Stimulated activated CD4-positive, alpha-beta T cell treated with anti-CD3 and anti-CD28 coated beads, Interleukin-4, amount 100 ng/mL, for 4 hours (primary cell): ENCODE results near the gene TRPM3.
"Not testable (repeated sequence)": the region's sequence is repeated elsewhere in the genome, so short reads cannot be mapped to it uniquely, and the experiment has no call there.

Source experiments
- DNase-seq, 2 experiments: peaks; one replicate each; pipeline ENCODE4 v3.0.0-alpha.2; 2020

The TRPM3 gene

DNA sequence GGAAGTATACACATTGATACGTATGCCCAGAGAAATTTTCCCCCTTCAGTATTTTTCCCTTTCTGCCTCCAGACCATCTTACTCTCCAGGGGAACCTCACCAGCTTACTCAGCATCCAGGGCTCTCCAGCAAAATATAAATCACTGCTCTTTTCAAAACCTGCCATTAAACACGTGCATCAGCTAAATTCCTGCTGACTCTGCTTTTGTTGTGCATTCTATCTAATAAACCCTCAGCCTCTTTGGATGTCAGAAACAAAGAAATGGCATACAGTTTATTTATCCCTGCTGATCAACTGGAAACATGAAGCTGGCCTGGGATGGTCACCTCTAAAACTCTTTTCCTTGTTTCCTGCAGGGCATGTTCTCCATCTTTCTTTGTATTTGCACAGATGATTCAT is 126.8 kb downstream of the TRPM3 start:
- no peak for DNase-seq

DNA sequence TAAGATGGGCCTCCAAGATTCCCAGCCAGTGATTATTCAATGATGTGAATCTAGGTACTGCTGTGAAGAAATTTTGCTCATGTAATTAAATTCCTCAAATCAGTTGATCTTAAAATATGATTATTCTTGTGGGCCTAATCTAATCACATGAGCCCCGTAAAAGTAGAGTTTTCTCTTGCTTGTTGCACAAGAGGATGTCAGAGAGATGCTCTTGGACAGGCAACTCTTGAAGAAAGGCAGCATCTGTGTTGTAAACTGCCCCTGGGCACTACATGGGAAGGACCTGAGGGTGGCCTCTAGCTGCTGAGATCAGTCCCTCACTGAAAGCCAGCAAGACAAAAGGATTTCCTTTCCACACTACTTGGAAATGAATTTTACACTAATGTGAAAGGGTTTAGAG is 132.9 kb downstream of the TRPM3 start:
- no peak for DNase-seq

DNA sequence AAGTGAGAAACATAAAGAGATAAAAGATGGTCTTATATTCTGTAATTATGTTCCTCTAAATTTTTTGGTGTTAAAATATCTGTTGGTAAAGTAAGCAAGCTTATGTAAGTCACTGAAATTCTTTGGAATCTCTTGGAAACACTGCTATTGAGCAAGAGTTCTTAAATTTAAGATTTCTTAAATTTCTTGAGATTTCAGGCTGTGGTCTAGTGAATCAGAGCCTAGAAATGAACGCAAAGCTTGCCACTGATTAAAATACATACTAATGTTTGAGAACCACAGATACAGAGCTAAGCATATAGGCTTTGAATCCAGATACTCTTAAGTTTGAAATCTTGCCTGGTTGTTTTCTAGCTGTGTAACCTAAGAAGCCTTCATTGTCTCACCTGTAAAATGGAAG is 133.4 kb downstream of the TRPM3 start:
- no peak for DNase-seq

DNA sequence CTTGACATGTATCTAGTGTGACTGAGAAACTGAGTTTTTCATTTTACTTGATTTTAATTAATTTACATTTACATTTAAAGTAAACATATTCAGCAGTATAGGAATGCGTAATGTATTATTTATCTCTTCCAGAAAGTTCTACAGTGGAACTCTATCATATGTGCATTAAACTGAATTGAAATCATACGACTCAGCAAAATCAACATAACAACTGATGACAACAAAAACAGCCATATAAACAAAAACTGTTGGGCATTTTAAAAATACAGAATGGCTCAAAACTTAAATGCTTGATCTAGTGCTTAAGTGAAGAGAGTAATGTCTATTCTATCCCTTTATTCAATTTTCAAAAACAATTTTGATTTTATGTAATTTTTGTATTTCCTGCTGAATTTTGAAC is 134.4 kb downstream of the TRPM3 start:
- no peak for DNase-seq

DNA sequence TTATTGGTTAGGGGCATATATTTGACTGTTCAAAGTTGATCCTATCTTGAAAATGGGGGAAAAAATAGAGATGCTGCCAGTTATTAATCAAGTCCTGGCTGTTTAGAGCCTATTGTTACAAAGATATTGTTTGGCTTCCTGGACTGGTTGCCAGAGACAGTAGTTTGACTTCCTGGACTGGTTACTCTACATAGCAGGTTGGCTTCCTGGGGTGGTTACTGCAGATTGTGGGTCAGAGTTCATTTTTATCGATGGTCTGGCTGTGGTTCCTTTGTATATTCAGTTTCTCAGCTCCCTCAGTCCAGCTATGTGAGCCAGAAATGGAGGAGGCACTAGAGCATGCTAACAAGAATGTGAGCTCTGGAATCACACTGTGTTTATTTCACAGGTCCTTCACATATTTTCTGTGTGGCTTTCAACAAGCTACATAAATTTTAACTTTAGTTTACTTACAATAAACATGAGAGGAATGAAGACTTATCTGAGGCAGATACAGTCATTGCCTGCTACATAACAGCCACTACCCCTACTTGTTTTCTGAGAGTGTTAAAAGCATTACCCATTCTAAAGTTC is 137.6 kb downstream of the TRPM3 start:
- no peak for DNase-seq

DNA sequence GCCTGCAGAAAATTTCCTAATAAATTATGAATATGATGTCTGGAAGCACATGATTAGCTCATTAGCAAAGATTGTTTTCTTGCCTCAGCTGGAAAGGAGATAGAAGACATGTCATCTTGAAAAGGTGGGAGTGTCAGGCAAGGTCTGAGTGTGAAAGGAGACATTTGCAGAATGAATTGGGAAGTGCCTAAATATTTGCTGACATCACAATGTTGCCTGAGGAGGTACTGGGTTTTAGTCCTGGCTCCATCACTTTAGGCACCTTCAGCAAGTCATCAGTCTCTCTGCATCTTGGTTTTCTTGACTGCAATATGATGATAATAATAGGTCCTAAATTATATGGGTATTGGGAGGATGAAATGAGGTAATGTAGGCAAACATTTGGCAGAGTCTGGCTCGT is 140.1 kb downstream of the TRPM3 start:
- DNase-seq = no peak

DNA sequence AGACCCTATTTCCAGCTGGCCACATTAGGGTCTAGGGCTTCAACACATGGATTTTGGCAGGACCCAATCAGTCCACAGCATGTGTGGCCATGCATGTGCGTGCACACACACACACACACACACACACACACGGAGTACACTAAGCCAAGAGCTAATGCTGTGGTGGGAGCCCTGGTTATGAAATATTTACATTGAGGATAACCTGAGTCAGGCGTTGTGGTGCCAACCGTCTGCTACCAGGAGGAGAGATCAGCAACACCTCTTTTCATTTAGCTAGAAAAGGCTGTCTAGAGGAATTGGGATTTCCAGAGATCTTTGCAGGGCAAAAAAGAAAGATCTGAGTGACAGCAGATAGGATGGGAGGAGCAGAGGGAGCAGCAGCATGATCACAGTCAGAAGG is 141.5 kb downstream of the TRPM3 start:
- no peak for DNase-seq

DNA sequence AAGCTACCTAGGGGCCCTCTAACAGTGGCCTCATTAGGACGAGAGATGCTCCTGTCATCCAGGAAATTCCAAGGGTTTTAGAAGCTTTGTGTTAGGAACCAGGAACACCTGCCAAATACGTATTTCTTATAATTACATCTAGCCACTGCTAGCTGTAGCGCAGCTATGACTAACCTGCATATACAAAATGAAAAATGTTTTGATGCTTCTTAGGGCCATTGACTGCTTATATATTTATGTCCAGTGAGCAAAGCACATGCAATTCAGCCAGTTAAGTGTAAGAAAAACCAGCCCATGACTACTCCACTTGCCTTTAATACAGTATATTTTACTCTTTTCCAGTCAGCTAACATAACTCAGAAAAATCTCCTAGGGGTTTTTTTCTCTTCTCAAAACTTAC is 143.3 kb downstream of the TRPM3 start:
- no peak for DNase-seq

DNA sequence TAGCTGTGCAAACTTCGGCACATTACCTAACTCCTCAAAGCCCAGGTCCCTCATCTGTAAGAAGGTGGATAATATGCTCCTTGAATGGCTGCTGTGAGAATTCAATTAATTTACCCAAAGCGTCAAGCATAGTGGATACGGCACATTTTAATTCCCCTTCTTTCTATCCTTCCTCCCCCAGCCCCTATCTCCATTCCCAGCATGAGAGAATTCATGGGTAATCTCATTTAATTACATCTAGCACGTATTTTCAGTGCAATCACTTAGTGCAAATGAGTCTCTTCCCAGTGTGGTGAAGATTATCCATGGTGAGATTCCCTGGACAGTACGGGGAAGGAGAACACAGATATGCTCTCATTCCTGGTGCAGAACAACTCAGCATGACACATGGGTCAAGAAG is 145.6 kb downstream of the TRPM3 start:
- DNase-seq = no peak

DNA sequence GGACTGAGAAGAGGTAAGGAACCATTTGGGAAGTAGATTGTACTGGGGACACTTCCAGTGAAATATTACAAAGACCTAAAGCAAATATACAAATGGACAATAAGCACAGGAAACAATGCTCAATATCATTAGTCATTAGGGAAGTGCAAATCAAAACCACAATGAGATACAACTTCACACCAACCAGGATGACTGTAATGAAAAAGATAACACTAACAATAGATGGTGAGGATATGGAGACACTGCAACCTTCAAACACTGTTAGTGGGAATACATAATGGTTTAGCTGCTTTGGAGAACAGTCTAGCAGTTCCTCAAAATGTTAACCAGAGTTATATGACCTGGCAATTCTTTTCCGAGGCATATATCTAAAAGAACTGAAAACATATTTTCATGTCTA is 149.7 kb downstream of the TRPM3 start:
- DNase-seq = no peak

DNA sequence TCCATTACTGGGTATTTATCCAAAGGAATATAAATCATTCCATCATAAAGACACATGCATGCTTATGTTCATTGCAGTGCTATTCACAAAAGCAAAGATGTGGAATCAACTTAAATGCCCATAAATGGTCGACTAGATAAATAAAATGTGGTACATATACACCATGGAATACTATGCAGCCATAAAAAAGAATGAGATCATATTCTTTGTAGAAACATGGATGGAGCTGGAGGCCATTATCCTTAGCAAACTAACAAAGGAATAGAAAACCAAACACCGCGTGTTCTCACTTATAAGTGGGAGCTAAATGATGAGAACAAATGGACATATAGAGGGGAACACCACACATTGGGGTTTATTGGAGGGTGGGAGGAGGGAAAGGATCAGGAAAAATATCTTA is 155.0 kb downstream of the TRPM3 start:
- not testable (repeated sequence) for DNase-seq

DNA sequence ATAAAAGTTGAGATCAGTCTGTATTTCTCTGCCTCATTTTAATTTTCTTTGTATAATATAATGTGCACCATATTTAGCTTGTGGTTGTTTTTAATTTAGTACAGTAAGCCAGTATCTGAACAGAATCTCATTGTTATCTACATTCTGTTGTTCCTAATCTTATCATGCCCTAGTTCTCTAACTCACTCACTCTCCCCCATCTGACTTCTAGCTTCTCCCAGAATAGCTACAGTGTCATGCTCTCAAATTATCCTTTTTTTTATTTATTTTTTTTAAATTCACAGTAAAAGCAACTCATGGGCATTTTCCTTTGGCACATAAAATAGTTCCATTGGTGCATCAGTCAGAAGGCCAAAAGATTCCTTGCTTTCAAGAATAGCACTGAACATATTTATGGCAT is 156.6 kb downstream of the TRPM3 start:
- DNase-seq = no peak

DNA sequence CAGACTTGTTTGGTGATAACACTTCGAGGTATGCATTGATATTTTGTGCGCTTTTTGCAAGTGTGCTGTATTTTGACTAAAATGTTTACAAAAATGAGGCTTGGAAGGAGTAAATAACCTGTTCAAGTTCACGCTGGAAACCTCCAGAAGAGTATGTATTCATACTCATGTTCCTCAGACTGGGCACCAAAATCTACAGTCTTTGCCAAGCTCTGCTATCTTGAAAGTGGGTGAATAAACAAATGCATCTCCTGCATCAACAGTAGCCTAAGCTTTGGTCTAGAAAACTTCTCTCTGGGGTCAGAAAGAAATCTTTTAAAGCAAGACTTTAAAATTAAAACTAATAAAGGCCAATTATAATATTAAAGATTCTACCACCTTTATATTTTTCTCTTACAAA is 157.9 kb downstream of the TRPM3 start:
- no peak for DNase-seq

DNA sequence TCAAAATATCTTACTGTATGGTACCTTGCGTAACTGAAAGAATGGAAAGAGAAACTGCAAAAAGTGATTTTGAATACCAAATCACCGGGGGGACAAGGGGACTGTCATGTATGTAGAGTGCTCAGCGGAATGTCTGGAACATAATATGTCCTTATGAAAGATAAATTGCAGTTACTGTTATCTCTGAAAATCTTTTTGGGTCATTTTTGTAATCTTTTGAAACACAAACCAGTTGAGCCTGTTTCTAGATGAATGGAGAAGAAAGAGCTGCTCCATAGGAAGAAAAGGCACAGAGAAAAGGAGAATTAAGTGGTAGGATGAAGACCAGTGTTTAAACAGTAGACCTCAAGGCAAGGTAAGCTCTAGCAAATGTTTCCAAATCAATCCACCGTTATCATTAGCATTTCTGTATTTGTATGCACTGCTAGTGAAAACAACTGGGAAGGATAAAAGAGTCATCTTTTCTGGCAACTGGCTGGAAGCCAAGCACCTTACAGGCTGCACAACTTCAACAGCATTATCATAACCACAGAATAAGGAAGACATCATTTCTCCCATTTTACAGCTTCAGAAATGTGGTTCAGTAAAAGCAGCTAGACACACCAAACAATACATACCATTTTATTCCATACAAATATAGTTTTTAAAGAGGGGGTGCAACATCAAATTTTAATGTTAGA is 158.5 kb downstream of the TRPM3 start:
- no peak for DNase-seq

DNA sequence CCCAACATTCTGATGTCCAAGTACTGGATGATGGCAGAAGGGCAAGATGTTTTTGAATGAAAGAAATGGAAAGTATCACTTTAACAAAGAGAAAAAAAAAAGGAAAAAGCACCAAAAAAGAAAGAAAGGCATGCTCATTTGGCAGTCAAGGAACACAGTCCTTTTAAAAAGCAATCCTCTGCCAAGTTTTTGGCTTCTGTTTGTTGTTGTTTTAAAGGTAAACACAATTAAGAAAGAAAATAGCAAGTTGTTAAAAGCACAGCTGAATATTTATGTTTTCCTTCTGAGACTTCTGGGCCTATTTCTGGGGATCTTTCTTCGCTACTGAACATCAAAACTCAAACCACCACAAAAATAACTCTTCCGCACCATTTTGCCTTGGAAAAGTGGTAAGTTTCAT is 162.1 kb downstream of the TRPM3 start:
- no peak for DNase-seq

DNA sequence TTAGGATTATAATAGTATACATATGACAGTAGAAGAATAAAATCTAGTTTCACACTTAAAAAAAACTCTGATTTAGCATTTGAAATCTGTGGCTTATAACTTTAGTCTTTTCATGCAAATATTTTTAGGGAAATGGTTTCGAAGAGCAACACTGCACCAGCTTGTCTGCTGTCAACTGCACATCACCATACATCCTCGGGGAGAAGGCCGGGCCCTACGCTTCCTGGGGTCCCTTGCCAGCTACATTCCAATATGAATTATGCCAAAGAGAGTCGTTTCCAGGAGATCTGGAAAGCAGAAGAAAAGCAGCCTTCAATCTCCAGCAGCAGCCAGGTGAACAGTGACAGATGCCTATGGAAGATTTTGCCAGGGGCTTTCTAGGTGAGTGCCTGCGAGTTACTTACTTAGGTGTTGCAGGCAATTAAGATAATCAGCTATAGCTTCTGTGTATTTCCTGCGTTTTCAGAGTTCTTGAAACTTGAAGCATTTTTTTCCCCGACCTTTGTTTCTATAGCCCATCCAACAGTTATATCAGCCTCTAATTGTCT is 166.8 kb downstream of the TRPM3 start:
- DNase-seq = no peak

DNA sequence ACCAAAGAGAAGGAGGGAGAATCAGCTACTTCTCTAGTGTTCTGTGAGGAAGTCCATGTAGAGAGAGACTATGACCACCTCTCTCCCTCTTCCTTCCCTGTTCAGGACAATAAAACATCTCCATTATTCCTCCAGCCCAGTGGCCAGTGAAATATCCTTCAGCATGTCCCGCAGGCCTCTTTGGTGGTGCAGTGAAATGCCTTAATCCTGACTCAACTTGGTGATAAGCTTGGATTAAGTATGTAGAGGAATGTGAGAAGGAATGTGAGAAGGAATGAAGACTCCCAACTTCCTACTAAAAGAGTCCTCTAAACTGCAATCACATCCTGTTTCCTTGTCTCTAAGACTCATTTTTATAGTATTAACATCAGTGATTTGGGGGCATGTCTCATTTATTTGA is 167.3 kb downstream of the TRPM3 start:
- no peak for DNase-seq

DNA sequence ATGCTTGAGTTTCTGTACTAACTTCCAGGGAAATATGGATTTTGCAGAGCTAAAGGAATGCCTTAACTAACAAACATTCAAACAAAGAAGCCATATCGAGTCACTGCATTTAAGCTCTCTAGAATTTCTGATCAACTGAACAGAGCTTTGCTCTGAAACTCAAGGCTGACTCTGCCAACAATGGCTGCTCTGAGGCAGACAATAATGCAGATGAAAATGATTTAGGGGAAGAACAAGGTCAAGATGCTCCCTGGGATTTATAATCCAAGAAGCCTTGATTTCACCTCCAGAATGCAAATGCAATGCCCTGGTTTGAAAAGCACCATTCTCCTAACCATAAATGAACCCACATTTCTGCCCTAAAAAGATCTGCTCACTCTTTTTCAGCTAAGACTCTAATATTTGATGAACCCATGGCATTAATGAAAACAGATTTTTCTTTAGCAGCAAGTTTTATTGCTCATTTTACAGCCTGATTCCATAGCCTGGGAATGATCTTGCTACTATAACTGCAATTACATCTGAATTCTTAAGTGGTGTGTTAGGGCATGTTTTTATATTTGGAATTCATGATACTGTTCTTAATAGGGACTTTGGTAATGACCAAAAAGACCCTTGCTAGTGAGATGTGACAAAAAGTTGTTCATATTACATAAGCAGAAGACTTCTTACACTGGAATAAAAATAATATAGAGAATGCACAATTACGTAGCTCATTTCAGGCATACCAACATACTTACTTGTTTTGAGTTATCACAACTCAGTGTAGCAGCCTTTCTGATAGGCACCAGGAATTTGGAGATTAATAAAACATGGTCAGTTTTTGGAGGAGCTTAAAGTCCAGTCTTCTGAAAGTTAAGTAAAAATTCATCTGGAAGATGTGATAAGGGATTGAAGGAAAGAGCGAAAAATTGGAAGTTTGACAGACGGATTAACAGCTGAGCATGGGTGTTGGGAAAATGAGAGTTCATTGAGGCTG is 169.4 kb downstream of the TRPM3 start:
- DNase-seq = no peak

DNA sequence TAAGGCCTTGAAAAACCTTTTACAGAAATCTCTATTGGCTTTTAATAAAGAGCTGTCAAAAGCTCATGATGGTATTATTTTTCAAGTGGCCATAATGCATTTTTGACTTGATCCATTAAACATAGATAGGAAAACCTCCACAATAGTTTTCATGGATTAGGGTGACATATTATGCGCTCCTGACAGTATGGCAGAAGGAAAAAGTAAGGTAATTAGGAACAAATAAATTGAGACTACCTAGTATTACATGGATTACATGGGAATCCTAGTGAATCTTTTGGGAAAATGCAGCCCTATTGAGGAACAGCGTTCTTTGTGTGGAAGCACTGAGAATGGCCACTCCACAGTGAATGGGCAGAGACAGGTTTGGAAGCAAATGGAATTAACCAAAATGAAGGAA is 171.2 kb downstream of the TRPM3 start:
- DNase-seq = no peak

DNA sequence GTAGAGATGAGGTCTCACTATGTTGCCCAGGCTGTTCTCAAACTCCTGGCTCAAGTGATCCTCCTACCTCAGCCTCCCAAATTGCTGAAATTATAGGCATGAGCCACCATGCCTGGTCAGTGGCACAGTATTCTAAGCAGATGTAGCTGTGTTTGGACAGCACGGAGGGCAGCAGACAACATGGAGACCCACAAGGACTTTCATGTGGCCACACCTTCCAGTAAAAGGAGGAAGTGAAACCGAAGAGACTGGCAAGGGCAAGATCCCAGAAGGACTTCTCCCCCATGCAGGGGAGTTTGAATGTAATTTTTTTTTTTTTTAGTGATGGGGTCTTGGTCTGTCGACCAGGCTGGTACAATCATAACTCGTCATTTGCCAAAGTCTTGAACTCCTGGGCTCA is 172.2 kb downstream of the TRPM3 start:
- DNase-seq = no peak

DNA sequence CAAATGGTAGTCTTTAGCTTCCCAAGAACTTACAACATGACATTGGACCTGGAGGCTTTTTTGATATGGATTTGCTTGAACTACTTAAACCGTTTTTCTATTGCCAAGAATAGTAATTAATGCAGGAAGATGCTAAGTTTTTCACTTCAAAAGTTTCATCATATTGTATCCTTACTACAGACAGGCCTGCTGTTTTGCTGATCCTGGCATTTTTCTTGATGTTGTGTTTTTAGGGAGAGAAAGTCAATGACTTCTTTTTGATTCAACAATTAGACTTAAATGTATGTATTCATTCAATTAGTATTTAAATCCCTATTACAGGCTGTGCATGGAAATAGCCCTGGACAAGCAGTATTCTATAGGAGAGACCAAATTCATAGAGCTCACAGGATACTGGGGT is 172.7 kb downstream of the TRPM3 start:
- DNase-seq = no peak

DNA sequence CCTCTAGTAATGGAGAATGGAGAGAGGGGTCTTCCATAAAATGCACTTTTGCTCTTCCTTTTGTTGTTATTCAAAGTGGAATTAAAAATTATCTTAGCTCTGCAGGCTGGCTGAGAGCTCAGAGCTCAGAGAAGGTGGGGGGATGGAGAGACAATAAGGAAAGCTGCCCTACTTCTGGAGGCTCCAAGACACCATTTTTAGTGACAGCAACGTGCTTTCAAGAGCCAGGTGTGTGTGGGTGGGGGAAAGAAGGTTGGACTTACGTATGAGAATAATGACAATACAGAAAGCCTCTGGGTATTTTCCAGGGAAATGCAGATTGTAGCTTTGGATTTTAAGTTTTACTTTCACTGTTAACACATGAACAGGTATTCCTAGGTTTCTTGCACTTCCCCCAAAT is 173.9 kb downstream of the TRPM3 start:
- DNase-seq = no peak

DNA sequence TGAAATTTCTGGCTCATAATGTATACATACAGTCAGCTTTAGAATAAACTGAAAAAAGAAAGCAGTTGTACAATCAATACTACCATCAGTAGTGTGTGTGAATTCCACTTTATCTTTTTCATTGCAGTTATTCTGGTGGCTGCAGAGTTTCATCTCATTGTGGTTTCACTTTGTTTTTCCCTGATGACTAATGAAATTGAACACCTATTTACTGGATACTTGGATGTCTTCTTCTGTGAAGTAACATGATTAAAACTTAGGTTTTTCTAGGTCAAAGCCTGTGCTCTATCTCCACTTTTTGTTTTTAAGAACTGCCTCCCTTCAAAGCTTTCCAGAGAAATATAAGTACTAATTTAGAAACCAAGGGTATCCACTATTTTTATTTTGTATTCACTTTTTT is 174.3 kb downstream of the TRPM3 start:
- no peak for DNase-seq

DNA sequence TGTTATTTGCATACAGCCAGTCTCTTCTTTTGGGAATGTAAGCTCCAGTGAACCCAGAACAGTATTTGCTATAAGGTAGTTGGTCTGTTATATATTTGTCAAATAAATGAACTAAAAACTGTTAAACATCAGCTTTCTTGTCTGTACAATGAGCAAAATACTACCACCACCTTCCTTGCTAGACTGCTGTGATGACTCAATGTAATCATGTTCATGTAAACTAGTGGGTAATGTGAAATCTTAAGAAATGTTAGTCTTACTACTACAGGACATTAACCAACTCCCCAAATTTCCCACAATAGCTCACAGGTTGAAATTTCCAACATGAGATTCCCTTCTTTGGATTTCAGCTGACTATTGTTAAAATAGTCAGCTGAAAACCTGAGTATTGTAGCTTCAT is 176.1 kb downstream of the TRPM3 start:
- DNase-seq = no peak
